ENCODE measurements around the gene PLPP3. TPM values are rescaled to one million over a fixed set of nuclear protein-coding genes. Genes with fewer than 3 reads are reported as not detected.
A peak's percentile ranks its signal among the peaks of the same experiment; 100 is the strongest.

Gene PLPP3
- polyA plus RNA-seq, 4 donors, result 1.6 to 71.6 (median 23.1) TPM

DNA sequence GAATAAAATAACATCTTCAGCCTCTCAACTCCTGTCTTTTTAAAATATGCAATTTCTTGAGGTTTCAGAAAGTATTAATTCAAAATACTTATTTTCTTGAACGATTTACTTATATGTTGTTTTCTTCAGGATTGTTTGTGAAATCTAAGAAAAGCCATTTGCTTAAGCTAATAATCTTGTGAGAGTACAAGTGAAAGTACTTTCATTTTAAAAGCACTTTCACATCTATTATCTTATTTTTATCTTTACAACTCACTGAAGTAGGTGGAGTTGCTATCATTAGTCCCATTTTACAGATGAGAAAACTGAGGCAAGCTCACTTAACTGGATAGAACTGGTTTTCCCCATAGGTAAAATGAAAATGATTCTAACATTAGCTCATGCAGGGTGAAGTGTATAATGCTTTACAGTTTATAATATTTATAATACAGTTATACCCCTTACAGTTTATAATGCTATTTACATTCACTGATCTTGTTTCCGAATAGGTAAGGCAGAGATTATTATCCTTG lies 4.7 kb upstream of the PLPP3 start:
- 48 to 77% (median 60%) methylated on average over 2 of the region's 2 CpGs for WGBS, 3 donors
- Histone ChIP-seq H3K27me3 (ENCODE audit: control insufficient read depth in 3 of 3, insufficient read depth in 3 of 3, low read length in 3 of 3) (no peaks in the 10 kb centered on the region), H3K4me3 (ENCODE audit: low read depth in 1 of 3, low read length in 3 of 3) (no peak overlapping the region), H3K9me3 (ENCODE audit: control insufficient read depth in 2 of 2, insufficient read depth in 1 of 2, low read depth in 1 of 2, low read length in 1 of 2) (no peaks in the 10 kb centered on the region), H3K4me1 (ENCODE audit: control insufficient read depth in 3 of 3, insufficient read depth in 2 of 3, low read depth in 1 of 3, low read length in 2 of 3) (peaks cover 0 to 4% (median 0%) of the 10 kb centered on the region in 3 donors), H3K36me3 (ENCODE audit: control insufficient read depth in 3 of 3, insufficient read depth in 2 of 3, low read depth in 1 of 3, low read length in 3 of 3) (no peaks in the 10 kb centered on the region), H3K27ac (ENCODE audit: low read depth in 1 of 3, low read length in 2 of 3) (no peak overlapping the region)
- FAIRE-seq, result no peak
- DNase-seq, result no peak

DNA sequence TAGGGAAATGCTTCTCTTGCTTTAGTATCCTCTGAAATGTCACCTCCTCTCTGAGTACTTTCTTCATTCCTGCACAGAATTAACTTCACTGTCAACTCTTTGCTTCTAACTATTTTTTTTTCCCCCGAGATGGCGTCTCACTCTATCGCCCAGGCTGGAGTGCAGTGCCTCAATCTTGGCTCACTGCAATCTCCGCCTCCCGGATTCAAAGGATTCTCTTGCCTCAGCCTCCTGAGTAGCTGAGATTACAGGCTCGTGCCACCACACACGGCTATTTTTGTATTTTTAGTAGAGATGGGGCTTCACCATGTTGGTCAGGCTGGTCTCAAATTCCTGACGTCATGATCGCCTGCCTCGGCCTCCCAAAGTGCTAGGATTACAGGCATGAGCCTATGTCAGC lies 1.4 kb upstream of the PLPP3 start:
- 90 to 94% (median 93%) methylated on average over 10 of the region's 10 CpGs for WGBS, 3 donors
- H3K27ac ChIP-seq (ENCODE audit: low read depth in 1 of 3, low read length in 2 of 3), result no peak overlapping the region
- peaks cover 0 to 4% (median 0%) of the 10 kb centered on the region in 3 donors for H3K4me1 ChIP-seq (ENCODE audit: control insufficient read depth in 3 of 3, insufficient read depth in 2 of 3, low read depth in 1 of 3, low read length in 2 of 3)
- DNase-seq, result no peak
- H3K36me3 ChIP-seq (ENCODE audit: control insufficient read depth in 3 of 3, insufficient read depth in 2 of 3, low read depth in 1 of 3, low read length in 3 of 3), result no peaks in the 10 kb centered on the region
- H3K9me3 ChIP-seq (ENCODE audit: control insufficient read depth in 2 of 2, insufficient read depth in 1 of 2, low read depth in 1 of 2, low read length in 1 of 2), result no peaks in the 10 kb centered on the region
- FAIRE-seq, result no peak
- no peak overlapping the region for H3K4me3 ChIP-seq (ENCODE audit: low read depth in 1 of 3, low read length in 3 of 3)
- H3K27me3 ChIP-seq (ENCODE audit: control insufficient read depth in 3 of 3, insufficient read depth in 3 of 3, low read length in 3 of 3), result no peaks in the 10 kb centered on the region

DNA sequence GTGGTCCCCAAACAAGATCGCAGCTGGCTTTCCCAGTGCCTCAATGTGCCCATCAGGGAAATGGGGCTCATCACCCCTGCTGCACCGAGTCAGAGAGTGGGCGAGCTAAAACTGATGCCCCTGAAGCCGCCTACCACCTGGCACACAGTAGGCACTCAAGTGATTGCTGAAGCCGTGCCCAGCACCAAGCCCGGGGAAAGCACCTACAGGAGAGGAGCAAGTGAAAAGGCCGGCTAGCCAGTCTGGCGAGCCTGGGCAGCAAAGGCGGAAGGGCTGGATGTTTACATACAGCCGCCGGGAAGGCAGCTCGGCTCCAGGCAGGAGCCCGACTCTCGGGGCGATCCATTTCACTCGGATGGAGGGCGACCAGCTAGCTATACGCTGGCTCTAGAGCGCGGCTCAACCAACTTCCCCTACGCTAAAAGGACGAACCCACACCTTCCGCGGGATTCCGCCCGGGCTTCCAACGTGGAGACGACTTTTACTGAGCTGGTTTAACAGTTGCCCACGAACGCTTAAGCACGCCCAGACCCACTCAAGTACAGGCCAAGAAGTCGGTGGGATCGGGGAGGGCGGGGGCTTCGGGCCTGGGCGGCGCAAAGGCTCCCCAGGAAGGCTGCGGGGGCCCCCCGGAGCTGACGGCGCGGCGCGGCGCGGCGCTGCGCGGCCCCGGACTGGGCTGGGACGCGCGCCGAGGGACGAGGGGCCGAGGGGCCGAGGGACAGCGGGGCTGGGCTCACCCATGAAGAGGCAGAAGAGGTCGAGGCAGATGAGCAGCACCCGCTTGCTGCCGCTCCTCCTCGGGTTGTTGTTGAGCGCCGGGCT lies 1.0 kb downstream of the PLPP3 start:
- Histone ChIP-seq H3K27me3 (ENCODE audit: control insufficient read depth in 3 of 3, insufficient read depth in 3 of 3, low read length in 3 of 3) (no peaks in the 10 kb centered on the region), H3K36me3 (ENCODE audit: control insufficient read depth in 3 of 3, insufficient read depth in 2 of 3, low read depth in 1 of 3, low read length in 3 of 3) (no peaks in the 10 kb centered on the region), H3K4me1 (ENCODE audit: control insufficient read depth in 3 of 3, insufficient read depth in 2 of 3, low read depth in 1 of 3, low read length in 2 of 3) (peaks cover 0 to 6% (median 0%) of the 10 kb centered on the region in 3 donors), H3K9me3 (ENCODE audit: control insufficient read depth in 2 of 2, insufficient read depth in 1 of 2, low read depth in 1 of 2, low read length in 1 of 2) (no peaks in the 10 kb centered on the region), H3K4me3 (ENCODE audit: low read depth in 1 of 3, low read length in 3 of 3) (peak overlapping the region; percentile 69 to 92 (median 78)), H3K27ac (ENCODE audit: low read depth in 1 of 3, low read length in 2 of 3) (peak overlapping the region; percentile 83 to 94 (median 93))
- FAIRE-seq (no peak), DNase-seq (peak; percentile 53 to 86)
- WGBS, 3 donors, result 1% methylated on average over 59 to 64 of the region's 64 CpGs

DNA sequence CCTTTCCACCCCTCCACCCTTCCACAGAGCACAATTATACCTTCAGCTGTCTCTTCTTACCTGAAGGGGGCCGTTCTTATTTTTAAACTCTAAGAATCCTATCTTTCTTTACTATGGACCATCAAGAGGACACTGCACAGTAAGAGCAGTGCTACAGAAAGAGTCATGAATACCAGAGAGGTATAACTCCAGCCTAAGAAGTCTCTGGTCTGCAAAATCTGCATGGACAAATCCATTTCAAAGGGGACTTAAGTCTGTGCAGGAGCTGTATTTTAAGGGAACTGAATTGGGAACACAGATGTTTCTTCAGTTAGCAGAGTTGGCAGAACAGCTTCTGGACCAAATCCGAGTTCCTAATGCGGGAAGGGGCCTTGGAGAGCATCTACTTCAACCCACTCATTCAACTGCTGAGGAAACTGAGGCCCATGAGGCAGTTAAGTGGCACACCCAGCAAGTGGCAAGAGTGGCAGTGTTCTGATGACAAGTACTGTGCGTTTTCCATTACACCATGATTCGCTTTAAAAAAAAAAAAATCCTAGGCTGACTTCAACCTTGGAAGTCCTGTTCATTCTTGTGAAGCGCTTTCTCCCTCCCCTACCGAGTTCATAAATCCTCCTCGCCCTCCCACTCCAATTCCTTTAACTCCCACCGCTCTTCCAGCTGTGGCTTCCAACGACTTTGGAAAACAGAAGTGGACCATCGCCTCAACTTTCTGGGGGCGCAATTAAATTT lies 1.8 kb downstream of the PLPP3 start:
- Histone ChIP-seq H3K9me3 (ENCODE audit: control insufficient read depth in 2 of 2, insufficient read depth in 1 of 2, low read depth in 1 of 2, low read length in 1 of 2) (no peaks in the 10 kb centered on the region), H3K27ac (ENCODE audit: low read depth in 1 of 3, low read length in 2 of 3) (peak overlapping the region; percentile 83 to 94 (median 93)), H3K4me1 (ENCODE audit: control insufficient read depth in 3 of 3, insufficient read depth in 2 of 3, low read depth in 1 of 3, low read length in 2 of 3) (peaks cover 0 to 12% (median 0%) of the 10 kb centered on the region in 3 donors), H3K4me3 (ENCODE audit: low read depth in 1 of 3, low read length in 3 of 3) (peak overlapping the region; percentile 69 to 92 (median 78)), H3K27me3 (ENCODE audit: control insufficient read depth in 3 of 3, insufficient read depth in 3 of 3, low read length in 3 of 3) (no peaks in the 10 kb centered on the region), H3K36me3 (ENCODE audit: control insufficient read depth in 3 of 3, insufficient read depth in 2 of 3, low read depth in 1 of 3, low read length in 3 of 3) (no peaks in the 10 kb centered on the region)
- FAIRE-seq (no peak), DNase-seq (no peak)
- WGBS, 3 donors, result 6 to 19% (median 18%) methylated on average over 12 of the region's 12 CpGs

DNA sequence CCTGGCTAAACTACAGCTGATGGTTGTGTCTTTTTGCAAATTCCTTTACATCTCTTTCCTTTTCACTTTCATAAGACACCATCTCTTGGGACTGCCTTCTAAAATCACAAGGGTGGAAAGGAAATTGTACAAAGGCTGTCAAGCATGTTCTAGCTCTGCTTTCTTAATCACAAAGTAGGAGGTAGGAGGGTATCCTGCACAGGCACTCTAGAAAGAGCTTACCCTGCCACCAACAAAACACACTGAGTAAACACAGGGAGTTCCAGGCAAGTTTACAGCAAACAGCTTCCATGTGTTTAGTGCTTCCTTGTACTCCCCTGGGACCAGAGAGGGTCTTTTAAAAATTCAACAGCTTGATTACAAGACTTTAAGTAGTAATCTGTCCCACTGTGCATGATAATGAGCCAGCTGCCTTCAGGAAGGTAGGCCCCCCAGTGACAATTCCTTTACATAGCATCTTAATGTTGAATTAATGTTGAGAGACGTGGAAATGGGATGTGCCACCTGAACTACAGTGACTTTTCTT lies 2.4 kb downstream of the PLPP3 start:
- Histone ChIP-seq H3K4me1 (ENCODE audit: control insufficient read depth in 3 of 3, insufficient read depth in 2 of 3, low read depth in 1 of 3, low read length in 2 of 3) (peaks cover 0 to 16% (median 0%) of the 10 kb centered on the region in 3 donors), H3K27me3 (ENCODE audit: control insufficient read depth in 3 of 3, insufficient read depth in 3 of 3, low read length in 3 of 3) (no peaks in the 10 kb centered on the region), H3K36me3 (ENCODE audit: control insufficient read depth in 3 of 3, insufficient read depth in 2 of 3, low read depth in 1 of 3, low read length in 3 of 3) (no peaks in the 10 kb centered on the region), H3K27ac (ENCODE audit: low read depth in 1 of 3, low read length in 2 of 3) (peak overlapping the region in 1 of 3 donors; percentile 94), H3K9me3 (ENCODE audit: control insufficient read depth in 2 of 2, insufficient read depth in 1 of 2, low read depth in 1 of 2, low read length in 1 of 2) (no peaks in the 10 kb centered on the region), H3K4me3 (ENCODE audit: low read depth in 1 of 3, low read length in 3 of 3) (peak overlapping the region in 2 of 3 donors; percentile 78 to 92)
- DNase-seq, result peak; percentile 51 to 73
- WGBS, 3 donors, result 4 to 9% (median 5%) methylated on average over 1 of the region's 1 CpG
- FAIRE-seq, result no peak

DNA sequence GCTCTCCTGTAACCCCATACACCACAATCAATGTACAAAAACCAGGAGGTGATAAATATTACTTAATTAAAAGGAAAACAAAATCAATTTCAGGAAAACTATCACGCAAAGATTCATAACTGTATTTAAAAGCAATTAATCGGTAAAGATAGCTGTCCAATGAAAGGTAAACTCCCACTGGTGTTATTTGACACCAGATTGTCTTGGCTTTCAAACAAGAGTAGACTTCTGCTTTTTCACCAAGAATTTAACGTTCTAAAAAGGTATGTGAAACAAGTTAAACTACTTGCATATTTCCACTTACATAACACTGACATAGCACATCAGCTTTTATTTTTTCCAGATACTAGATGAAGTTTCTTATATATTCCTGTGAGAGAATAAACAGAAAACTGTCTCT lies 3.5 kb downstream of the PLPP3 start:
- Histone ChIP-seq H3K4me1 (ENCODE audit: control insufficient read depth in 3 of 3, insufficient read depth in 2 of 3, low read depth in 1 of 3, low read length in 2 of 3) (peaks cover 0 to 23% (median 2%) of the 10 kb centered on the region in 3 donors), H3K4me3 (ENCODE audit: low read depth in 1 of 3, low read length in 3 of 3) (no peak overlapping the region), H3K9me3 (ENCODE audit: control insufficient read depth in 2 of 2, insufficient read depth in 1 of 2, low read depth in 1 of 2, low read length in 1 of 2) (no peaks in the 10 kb centered on the region), H3K36me3 (ENCODE audit: control insufficient read depth in 3 of 3, insufficient read depth in 2 of 3, low read depth in 1 of 3, low read length in 3 of 3) (no peaks in the 10 kb centered on the region), H3K27me3 (ENCODE audit: control insufficient read depth in 3 of 3, insufficient read depth in 3 of 3, low read length in 3 of 3) (no peaks in the 10 kb centered on the region), H3K27ac (ENCODE audit: low read depth in 1 of 3, low read length in 2 of 3) (no peak overlapping the region)
- FAIRE-seq (no peak), DNase-seq (no peak)
- WGBS, 3 donors, result 18 to 24% (median 20%) methylated on average over 3 of the region's 3 CpGs

DNA sequence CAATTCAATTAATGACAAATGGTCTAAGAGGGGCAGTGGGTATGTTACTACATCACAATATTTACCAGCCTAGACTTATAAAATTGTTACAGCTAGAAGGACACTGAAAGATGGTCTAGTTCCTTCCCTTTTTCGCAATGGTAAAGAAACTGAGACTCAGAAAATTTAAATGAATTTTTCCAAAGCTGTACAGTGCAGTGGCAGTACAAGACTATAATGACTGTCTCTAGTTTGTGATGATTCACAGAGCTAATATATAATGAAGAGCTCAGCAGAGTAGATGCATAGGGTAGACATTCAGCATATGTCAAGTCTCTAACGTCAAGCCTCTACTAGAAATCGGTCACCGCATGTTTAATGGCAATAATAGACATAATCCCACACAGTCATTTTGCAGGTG lies 4.6 kb downstream of the PLPP3 start:
- Histone ChIP-seq H3K9me3 (ENCODE audit: control insufficient read depth in 2 of 2, insufficient read depth in 1 of 2, low read depth in 1 of 2, low read length in 1 of 2) (no peaks in the 10 kb centered on the region), H3K36me3 (ENCODE audit: control insufficient read depth in 3 of 3, insufficient read depth in 2 of 3, low read depth in 1 of 3, low read length in 3 of 3) (no peaks in the 10 kb centered on the region), H3K4me1 (ENCODE audit: control insufficient read depth in 3 of 3, insufficient read depth in 2 of 3, low read depth in 1 of 3, low read length in 2 of 3) (peaks cover 0 to 22% (median 3%) of the 10 kb centered on the region in 3 donors), H3K4me3 (ENCODE audit: low read depth in 1 of 3, low read length in 3 of 3) (no peak overlapping the region), H3K27ac (ENCODE audit: low read depth in 1 of 3, low read length in 2 of 3) (no peak overlapping the region), H3K27me3 (ENCODE audit: control insufficient read depth in 3 of 3, insufficient read depth in 3 of 3, low read length in 3 of 3) (no peaks in the 10 kb centered on the region)
- FAIRE-seq (no peak), DNase-seq (no peak)
- 71 to 85% (median 85%) methylated on average over 4 of the region's 4 CpGs for WGBS, 3 donors

DNA sequence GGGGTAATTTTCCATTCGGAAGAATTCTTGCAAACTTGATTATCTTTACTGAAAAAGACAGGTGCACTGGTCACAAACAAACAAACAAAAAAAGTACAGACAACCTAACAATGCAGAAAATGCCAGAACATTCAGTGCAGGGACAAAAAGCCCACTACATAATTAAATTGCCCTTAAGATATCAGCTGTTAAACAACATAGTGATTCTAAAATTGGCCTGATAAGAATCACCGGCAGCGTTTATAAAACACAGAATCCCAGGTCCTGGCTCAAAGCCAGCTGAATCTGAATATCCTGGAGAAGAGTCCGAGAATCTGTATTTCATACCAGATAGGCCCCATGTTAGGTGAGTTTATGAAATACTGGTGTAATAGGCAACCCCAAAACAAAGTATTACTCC lies 6.1 kb downstream of the PLPP3 start:
- Histone ChIP-seq H3K4me3 (ENCODE audit: low read depth in 1 of 3, low read length in 3 of 3) (no peak overlapping the region), H3K27me3 (ENCODE audit: control insufficient read depth in 3 of 3, insufficient read depth in 3 of 3, low read length in 3 of 3) (no peaks in the 10 kb centered on the region), H3K4me1 (ENCODE audit: control insufficient read depth in 3 of 3, insufficient read depth in 2 of 3, low read depth in 1 of 3, low read length in 2 of 3) (peaks cover 0 to 25% (median 3%) of the 10 kb centered on the region in 3 donors), H3K27ac (ENCODE audit: low read depth in 1 of 3, low read length in 2 of 3) (peak overlapping the region in 1 of 3 donors; percentile 66), H3K36me3 (ENCODE audit: control insufficient read depth in 3 of 3, insufficient read depth in 2 of 3, low read depth in 1 of 3, low read length in 3 of 3) (no peaks in the 10 kb centered on the region), H3K9me3 (ENCODE audit: control insufficient read depth in 2 of 2, insufficient read depth in 1 of 2, low read depth in 1 of 2, low read length in 1 of 2) (no peaks in the 10 kb centered on the region)
- DNase-seq, result no peak
- no peak for FAIRE-seq
- 25 to 39% (median 38%) methylated on average over 4 of the region's 4 CpGs for WGBS, 3 donors

All from small intestine (tissue), 7 donors.